HepG2 (cell line): ENCODE measurements around the gene CDA.

Experiments
- EZH2 ChIP-seq: conservative IDR thresholded peaks from 2 replicates; pipeline ENCODE4 v1.6.1; 2012; ENCODE audit warnings: mild to moderate bottlenecking, low read depth, low read length, moderate library complexity
- FOXO1 ChIP-seq: sonication (generic); formaldehyde crosslinking; IDR thresholded peaks from 2 replicates; pipeline ENCODE4 v1.4.0; 2020; ENCODE audit warnings: missing genetic modification reagents
- KDM1A ChIP-seq: IDR thresholded peaks from 2 replicates; pipeline ENCODE4 v1.6.1; 2016; ENCODE audit warnings: missing compliant biosample characterization
- MTF1 ChIP-seq: sonication (generic); formaldehyde crosslinking; IDR thresholded peaks from 2 replicates; pipeline ENCODE4 v1.5.0; 2020; ENCODE audit warnings: missing genetic modification reagents
- PHF5A ChIP-seq: IDR thresholded peaks from one replicate; pipeline ENCODE4 v1.6.1; 2018; ENCODE audit warnings: low read depth, missing genetic modification reagents; ENCODE audit not compliant: unreplicated experiment
- SNAPC4 ChIP-seq: sonication (generic); formaldehyde crosslinking; IDR thresholded peaks from 2 replicates; pipeline ENCODE4 v1.4.0; 2020; ENCODE audit warnings: mild to moderate bottlenecking, missing genetic modification reagents
- SP5 ChIP-seq: IDR thresholded peaks from 2 replicates; pipeline ENCODE4 v1.6.1; 2016; ENCODE audit warnings: low read depth, borderline replicate concordance
- SYNCRIP ChIP-seq: fragments of 200-400 bp; formaldehyde crosslinking; IDR thresholded peaks from 2 replicates; pipeline ENCODE4 v1.6.1; 2018; ENCODE audit warnings: mild to moderate bottlenecking, low read depth, low read length; ENCODE audit not compliant: insufficient read depth
- U2AF1 ChIP-seq: fragments of 200-400 bp; formaldehyde crosslinking; optimal IDR thresholded peaks from 2 replicates; pipeline ENCODE3; 2017; ENCODE audit warnings: mild to moderate bottlenecking, low read depth, low read length
- ZNF205 ChIP-seq: IDR thresholded peaks from 2 replicates; pipeline ENCODE4 v1.6.1; 2018; ENCODE audit warnings: missing biosample characterization, missing genetic modification reagents
- ZNF263 ChIP-seq: sonication (generic); formaldehyde crosslinking; IDR thresholded peaks from 2 replicates; pipeline ENCODE4 v1.4.0; 2020; ENCODE audit warnings: missing genetic modification reagents
- ZNF800 ChIP-seq: sonication (generic); formaldehyde crosslinking; IDR thresholded peaks from 2 replicates; pipeline ENCODE4 v1.4.0; 2020; ENCODE audit warnings: missing genetic modification reagents

GRCh38 chr1:20634594-20635084 lies 45.7 kb downstream of the CDA start:
- TF ChIP-seq EZH2 (no peak), MTF1 (CRISPR knock-in tag) (no peak), FOXO1 (CRISPR knock-in tag) (no peak), KDM1A (no peak), ZNF205 (CRISPR knock-in tag) (no peak), ZNF263 (no peak), U2AF1 (no peak), ZNF800 (CRISPR knock-in tag) (no peak), SP5 (CRISPR knock-in tag) (no peak), SNAPC4 (CRISPR knock-in tag) (no peak), PHF5A (CRISPR knock-in tag) (no peak), SYNCRIP (no peak)
